Erythroblast (primary cell): ENCODE data around the gene OSBPL10.
"Not testable (repeated sequence)": the region's sequence is repeated elsewhere in the genome, so short reads cannot be mapped to it uniquely, and the experiment has no call there.

ENCODE experiments used
- DNase-seq, 2 experiments: peaks; one replicate each; lab custom pipeline; 2025; lab: John Stamatoyannopoulos, UW
- GATA1 ChIP-seq: IDR thresholded peaks from 2 replicates; pipeline ENCODE4 v1.6.1; 2011; ENCODE audit warnings: low read depth, mild to moderate bottlenecking, control low read depth, low read length, moderate library complexity
- POLR2A ChIP-seq: IDR thresholded peaks from 2 replicates; pipeline ENCODE4 v1.6.1; 2011; ENCODE audit warnings: mild to moderate bottlenecking, low read length

OSBPL10 gene

DNA sequence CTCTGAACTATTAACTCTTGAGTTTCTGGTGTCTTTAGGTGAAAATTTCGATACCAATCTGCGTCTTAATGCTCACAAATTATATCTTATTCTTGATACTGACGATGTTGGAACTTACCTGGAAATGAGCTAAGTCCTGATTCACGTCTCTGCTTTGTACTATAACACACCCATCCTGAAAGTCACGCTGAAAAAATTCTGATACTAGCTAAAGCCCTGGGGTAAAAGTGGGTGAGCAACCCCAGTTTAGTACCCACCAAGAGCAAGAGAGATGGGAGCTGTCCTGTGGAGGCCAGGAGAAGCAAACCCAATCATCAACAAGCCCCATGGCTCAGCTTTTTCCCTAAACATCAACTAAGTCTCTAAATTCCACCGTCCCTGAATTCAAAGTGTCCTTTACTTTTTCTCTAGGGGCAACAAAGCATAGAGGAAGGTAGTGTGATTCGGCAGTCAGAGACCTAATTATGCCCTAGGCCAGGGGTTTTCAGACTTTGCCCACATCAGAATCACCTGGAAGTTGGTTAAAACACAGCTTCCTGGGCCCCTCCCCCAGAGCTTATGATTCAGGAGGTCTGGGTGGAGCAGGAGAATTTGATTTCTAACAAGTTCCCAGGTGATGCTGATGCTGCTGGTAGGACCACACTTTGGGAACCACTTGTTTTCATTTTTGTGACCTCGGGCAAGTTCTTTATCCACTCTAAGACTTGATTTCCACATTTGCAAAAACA, 90.2 kb downstream of the OSBPL10 start:
- DNase-seq: no peak
- no peak for TF ChIP-seq GATA1

- no peak for TF ChIP-seq POLR2A
- no peak for TF ChIP-seq GATA1
- DNase-seq: no peak
Measured at GRCh38 chr3:31890007-31890406, 91.1 kb downstream of the OSBPL10 start.

DNA sequence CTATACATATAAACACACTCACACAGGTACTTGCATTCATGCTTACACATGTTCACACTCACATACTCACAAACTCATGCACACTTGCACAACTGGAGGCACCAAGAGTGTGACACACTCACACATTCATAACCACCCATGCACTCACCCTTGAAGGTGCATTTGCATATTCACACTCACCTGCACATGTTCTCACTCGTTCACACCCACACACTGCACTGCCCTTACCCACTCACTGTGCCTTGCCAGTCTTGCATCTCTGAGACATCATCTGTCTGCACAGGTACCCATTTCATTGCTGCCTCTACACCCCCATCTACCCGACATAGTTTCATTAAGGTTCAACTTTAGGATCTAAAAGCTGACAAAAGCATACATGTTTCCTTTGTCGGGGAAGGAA, 95.8 kb downstream of the OSBPL10 start:
- no peak for DNase-seq
- TF ChIP-seq POLR2A (no peak), GATA1 (no peak)

DNA sequence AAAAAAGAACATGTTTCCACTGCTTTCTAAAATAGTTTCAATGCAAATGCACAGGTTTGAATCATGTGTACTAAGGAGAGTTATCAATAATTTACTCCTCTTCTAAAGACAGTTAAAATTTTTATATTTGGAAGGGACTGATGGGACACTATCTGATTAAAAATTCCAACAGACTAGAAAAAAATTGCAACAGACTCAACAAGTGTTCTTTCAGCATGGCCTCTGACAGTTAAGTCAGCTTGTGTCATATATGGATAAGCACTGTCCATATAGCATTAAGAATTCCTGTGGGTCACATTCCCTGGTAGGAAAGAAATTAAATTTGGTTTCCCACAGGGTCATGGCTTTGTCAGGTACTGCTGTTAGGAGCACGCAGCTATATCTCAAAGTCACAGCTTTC, 96.8 kb downstream of the OSBPL10 start:
- no peak for TF ChIP-seq POLR2A
- TF ChIP-seq GATA1: no peak
- DNase-seq: no peak

- no peak for DNase-seq
- no peak for TF ChIP-seq GATA1
- TF ChIP-seq POLR2A: no peak
Measured at GRCh38 chr3:31882895-31883294, 98.2 kb downstream of the OSBPL10 start.

GRCh38 chr3:31882431-31882830, 98.6 kb downstream of the OSBPL10 start:
- DNase-seq: no peak
- TF ChIP-seq GATA1: no peak

DNA sequence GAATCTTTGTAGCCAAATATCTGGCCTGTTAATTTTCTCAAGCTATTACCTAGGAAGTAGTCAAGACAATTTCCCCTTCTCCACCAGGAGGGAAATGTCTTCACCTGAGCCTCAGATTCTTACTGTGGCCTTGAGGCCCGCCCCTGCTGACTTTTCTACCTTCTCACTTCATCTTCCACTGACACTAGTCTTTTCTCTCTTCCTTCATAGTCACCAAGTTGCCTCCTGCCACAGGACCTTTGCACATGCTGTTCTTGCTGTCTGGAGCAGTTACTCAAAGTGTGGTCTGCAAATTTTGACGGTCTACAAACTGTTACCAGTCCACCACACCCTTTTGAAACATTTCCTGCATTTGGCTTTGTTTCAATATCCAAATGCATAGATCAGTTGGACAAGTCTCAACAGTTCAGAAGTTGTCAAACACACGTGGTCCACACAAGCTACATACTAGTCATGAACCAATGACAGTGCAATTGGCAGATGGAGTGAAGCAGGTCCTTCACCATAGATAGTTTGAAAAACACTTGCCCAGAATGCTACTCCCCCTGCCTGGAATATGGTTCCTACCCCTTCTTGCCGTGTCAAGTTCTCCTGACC, 100.5 kb downstream of the OSBPL10 start:
- DNase-seq: no peak
- no peak for TF ChIP-seq GATA1
- no peak for TF ChIP-seq POLR2A

DNA sequence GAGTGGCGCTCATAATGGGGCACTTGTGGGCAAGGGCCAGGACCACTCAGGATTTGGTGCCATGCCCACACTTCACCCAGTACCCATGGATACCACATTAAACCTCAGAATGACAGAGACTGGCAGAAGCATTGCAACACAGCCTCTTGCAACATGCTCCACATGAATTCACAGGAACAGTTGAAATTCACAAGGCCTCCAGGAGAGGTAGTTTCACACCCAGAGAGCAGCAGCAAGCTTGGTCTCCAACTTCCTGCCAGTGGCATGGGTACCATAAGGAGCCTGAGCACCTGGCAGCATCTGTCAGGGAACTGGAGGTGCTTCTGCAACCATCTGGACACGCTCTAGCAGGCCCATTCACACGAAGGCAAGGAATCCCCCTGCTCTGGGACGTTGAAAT, 101.0 kb downstream of the OSBPL10 start:
- no peak for DNase-seq
- no peak for TF ChIP-seq POLR2A
- TF ChIP-seq GATA1: no peak

GRCh38 chr3:31879365-31879764, 101.7 kb downstream of the OSBPL10 start:
- DNase-seq: no peak
- no peak for TF ChIP-seq POLR2A
- TF ChIP-seq GATA1: no peak

GRCh38 chr3:31878231-31878838, 102.7 kb downstream of the OSBPL10 start:
- TF ChIP-seq POLR2A (no peak), GATA1 (no peak)
- DNase-seq: no peak

DNA sequence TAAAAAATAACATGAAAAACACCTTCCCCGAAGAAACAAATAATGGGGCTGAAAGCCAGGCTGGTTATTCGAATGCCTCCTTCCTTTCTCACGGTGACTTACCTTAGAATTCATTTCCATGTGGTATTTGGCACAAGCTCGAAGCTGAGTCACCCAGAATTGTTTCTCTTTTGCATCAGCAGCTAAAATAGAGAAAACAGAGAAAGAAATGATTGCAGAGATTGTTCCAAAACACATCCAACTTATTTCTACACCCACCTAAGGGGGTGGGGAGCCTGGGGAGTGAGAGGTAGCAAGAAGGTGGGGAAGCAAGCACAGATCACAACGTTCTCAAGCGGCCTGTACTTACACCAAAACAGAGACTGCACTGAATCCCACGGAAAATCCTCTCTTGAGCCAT, 104.7 kb downstream of the OSBPL10 start:
- no peak for DNase-seq
- TF ChIP-seq POLR2A: no peak
- TF ChIP-seq GATA1: no peak

DNA sequence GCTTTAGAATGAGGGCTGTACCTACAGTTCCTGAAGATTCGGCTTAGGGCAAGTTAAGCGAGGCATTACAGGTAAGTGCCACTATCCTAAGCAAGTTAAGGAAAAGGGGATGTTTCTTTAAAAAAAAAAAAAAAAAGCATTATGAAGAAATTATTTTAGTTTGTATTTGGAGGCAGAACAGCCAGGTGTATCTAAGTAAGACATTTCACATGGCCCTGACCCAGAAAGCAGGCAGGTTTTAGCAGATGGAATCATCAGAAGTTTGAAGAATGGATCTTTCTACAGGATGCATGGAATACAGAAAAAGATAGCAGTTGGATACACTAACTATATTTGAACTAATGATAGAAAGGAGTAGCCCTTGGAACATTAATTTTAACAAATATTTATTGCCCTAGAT, 105.6 kb downstream of the OSBPL10 start:
- no peak for DNase-seq
- TF ChIP-seq POLR2A: no peak

DNA sequence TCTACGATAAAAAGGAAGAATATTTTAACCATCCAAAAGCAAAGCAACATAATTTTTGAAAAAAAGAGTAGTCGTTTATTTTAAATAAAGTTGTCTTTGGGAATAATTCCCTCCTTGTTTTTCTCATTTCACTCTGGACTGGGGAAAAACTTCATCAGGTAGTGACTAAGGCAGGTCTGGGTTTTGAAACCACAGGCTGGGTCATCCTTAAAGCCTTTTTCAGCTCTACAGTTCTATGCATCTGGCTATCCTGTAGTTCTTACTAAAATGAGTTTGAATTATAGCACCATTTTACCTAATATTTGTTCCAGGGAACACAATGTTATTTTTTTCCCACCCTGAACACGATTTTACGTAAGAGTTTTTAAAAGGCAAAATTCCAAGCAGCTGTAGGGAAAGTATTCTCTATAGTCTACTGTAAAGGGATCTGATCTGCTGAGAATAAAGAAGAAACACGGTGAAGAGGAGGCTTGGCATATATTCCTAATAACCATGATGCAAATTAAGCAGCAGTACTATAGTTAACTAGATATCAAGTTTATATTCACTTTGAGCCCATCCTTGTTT, 107.7 kb downstream of the OSBPL10 start:
- DNase-seq: no peak
- TF ChIP-seq GATA1 (no peak), POLR2A (no peak)

DNA sequence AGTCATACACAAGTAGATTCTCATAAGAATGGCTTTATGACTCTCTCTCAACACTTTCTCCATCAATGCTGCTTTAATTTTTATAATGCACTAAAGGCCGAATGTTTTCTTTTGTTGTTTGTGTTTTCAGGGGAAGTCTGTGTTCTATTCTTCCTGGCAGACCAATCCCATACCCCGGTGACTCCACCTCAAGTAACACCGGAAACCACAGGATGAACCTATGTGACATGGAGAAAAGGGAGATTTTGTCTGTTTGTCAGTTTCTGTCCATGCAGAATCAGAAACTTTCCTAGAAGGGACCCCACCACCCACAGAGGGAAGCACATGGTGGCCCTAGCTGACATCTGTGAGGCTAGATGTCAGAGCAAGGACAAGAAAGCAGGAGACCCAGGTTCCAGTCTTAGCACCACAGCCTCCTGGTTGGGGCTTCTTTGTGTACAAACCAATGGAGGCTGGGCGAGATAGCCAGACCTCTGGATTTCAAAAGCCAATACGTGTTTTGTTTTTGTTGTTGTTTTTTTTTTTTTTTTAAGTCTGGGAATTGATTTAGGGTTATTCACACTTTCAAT, 109.0 kb downstream of the OSBPL10 start:
- no peak for DNase-seq
- no peak for TF ChIP-seq POLR2A
- TF ChIP-seq GATA1: no peak

- DNase-seq: not testable (repeated sequence)
Measured at GRCh38 chr3:31870111-31870510, 111.0 kb downstream of the OSBPL10 start.
